Endothelial cell of umbilical vein (primary cell): ENCODE measurements around the gene PRAMEF12.

Experiments
- CTCF ChIP-seq, 2 donors: IDR thresholded peaks; 1 replicate in 1 of 2; 2 replicates in 1 of 2; pipeline ENCODE4 v1.5.1; 2011; ENCODE audit warnings: low read length in 2 of 2, mild to moderate bottlenecking in 2 of 2, moderate library complexity in 2 of 2, control low read depth in 1 of 2, inconsistent platforms in 1 of 2, low read depth in 1 of 2; ENCODE audit not compliant: insufficient read depth in 1 of 2; ENCODE audit errors: extremely low read depth in 1 of 2
- EZH2 ChIP-seq: IDR thresholded peaks from 2 replicates; pipeline ENCODE4 v1.6.1; 2012; ENCODE audit warnings: borderline replicate concordance, low read depth, mild to moderate bottlenecking, moderate library complexity, low read length, inconsistent platforms; ENCODE audit not compliant: severe bottlenecking
- FOS ChIP-seq: IDR thresholded peaks from 2 replicates; pipeline ENCODE4 v1.6.1; 2011; ENCODE audit warnings: mild to moderate bottlenecking, low read length, moderate library complexity, borderline replicate concordance; ENCODE audit not compliant: insufficient read depth
- JUN ChIP-seq: IDR thresholded peaks from 2 replicates; pipeline ENCODE4 v1.6.1; 2011; ENCODE audit warnings: borderline replicate concordance, low read depth; ENCODE audit not compliant: insufficient read length, insufficient read depth
- MAX ChIP-seq: IDR thresholded peaks from 2 replicates; pipeline ENCODE4 v1.6.1; 2011; ENCODE audit not compliant: insufficient read depth, insufficient read length
- MYC ChIP-seq: IDR thresholded peaks from one replicate; pipeline ENCODE4 v1.6.1; 2011; ENCODE audit warnings: mild to moderate bottlenecking, low read depth, low read length
- POLR2A ChIP-seq: IDR thresholded peaks from 2 replicates; pipeline ENCODE4 v1.6.1; 2012; ENCODE audit warnings: low read depth, mild to moderate bottlenecking, control low read depth, low read length
- POLR2AphosphoS5 ChIP-seq: IDR thresholded peaks from 2 replicates; pipeline ENCODE4 v1.6.1; 2012; ENCODE audit warnings: low read depth, mild to moderate bottlenecking, control low read depth, low read length, moderate library complexity; ENCODE audit not compliant: insufficient read depth

- no peak for TF ChIP-seq EZH2
- TF ChIP-seq CTCF (IDR thresholded peaks at IDR 0.05; ENCODE audit: extremely low read depth in 1 of 2, insufficient read depth in 1 of 2, low read depth in 1 of 2, low read length in 2 of 2) = no peak
- no peak for TF ChIP-seq POLR2A
- TF ChIP-seq MYC = no peak
- TF ChIP-seq JUN = no peak
- TF ChIP-seq MAX = no peak
- TF ChIP-seq POLR2AphosphoS5 = no peak
- no peak for TF ChIP-seq FOS
These were observed 31.6 kb upstream of the PRAMEF12 start for GRCh38 chr1:12741946-12742345.
